NCI-H69 (cell line): ENCODE measurements around the gene BCOR.

ENCODE experiments used
- DNase-seq: peaks from one replicate; lab custom pipeline; 2025; lab: John Stamatoyannopoulos, UW

BCOR gene

GRCh38 chrX:40019541-40019940 is 78.2 kb downstream of the BCOR start:
- no peak for DNase-seq

GRCh38 chrX:40018041-40018440 is 79.7 kb downstream of the BCOR start:
- DNase-seq, result no peak

- no peak for DNase-seq
These were observed 81.0 kb downstream of the BCOR start for GRCh38 chrX:40016749-40017148.

GRCh38 chrX:40015693-40016092 is 82.1 kb downstream of the BCOR start:
- no peak for DNase-seq

GRCh38 chrX:40013266-40014195 is 84.2 kb downstream of the BCOR start:
- peak; percentile 90 for DNase-seq

- no peak for DNase-seq
These were observed 84.9 kb downstream of the BCOR start for GRCh38 chrX:40012868-40013265.

GRCh38 chrX:40012039-40012867 is 85.5 kb downstream of the BCOR start:
- no peak for DNase-seq

- peak; percentile 22 for DNase-seq
These were observed 86.3 kb downstream of the BCOR start for GRCh38 chrX:40011322-40012038.

GRCh38 chrX:40010550-40011321 is 87.0 kb downstream of the BCOR start:
- DNase-seq, result peak; percentile 34

GRCh38 chrX:40009890-40010289 is 87.9 kb downstream of the BCOR start:
- DNase-seq, result no peak

GRCh38 chrX:40009462-40009851 is 88.3 kb downstream of the BCOR start:
- no peak for DNase-seq

GRCh38 chrX:40008791-40009461 is 88.8 kb downstream of the BCOR start:
- peak; percentile 61 for DNase-seq

- no peak for DNase-seq
These were observed 89.7 kb downstream of the BCOR start for GRCh38 chrX:40007756-40008705.

GRCh38 chrX:40007131-40007755 is 90.5 kb downstream of the BCOR start:
- DNase-seq, result no peak

GRCh38 chrX:40006106-40007017 is 91.4 kb downstream of the BCOR start:
- DNase-seq, result peak; percentile 6

GRCh38 chrX:40005292-40006011 is 92.3 kb downstream of the BCOR start:
- no peak for DNase-seq

- DNase-seq, result no peak
These were observed 92.9 kb downstream of the BCOR start for GRCh38 chrX:40004921-40005291.

- no peak for DNase-seq
These were observed 93.6 kb downstream of the BCOR start for GRCh38 chrX:40004246-40004535.
